ENCODE measurements around the gene SLC22A25.
"Not testable (repeated sequence)": the region's sequence is repeated elsewhere in the genome, so short reads cannot be mapped to it uniquely, and the experiment has no call there.

The SLC22A25 gene

GRCh38 chr11:63243533-63243932, at the start of gene SLC22A25:
Gene SLC22A25 (minus strand): TSS chr11:63243599. CDS start chr11:63229652, 13,947 bp downstream.
- FAIRE-seq: no peak

DNA sequence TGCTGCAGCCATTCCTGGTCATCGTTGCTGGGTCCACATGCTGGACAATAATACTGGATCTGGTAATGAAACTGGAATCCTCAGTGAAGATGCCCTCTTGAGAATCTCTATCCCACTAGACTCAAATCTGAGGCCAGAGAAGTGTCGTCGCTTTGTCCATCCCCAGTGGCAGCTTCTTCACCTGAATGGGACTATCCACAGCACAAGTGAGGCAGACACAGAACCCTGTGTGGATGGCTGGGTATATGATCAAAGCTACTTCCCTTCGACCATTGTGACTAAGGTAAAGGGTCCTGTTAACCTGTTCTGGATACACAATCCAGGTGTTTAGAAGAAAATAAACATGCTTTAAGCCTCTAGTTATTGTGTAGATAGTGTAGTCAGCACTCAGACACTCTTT, 46.9 kb upstream of the SLC22A25 start:
- no peak for FAIRE-seq

DNA sequence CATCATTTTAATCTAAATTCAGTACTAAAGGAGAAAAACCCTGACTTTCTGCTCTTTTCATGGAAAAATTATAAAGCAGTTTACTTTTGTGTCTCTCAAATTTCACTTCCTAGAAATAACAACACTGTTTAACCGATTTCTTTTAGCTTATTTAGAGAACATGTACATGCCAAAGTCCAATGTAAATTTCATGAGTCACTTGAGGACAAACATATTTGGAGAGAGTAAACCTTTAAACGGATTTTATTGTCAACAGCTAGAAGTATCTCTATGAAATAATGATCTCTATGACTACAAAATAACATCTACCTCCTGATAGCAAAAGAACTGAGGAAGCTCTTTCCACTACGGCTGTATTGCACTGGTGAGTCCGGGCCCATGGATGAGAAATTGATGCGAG, 46.3 kb upstream of the SLC22A25 start:
- no peak for FAIRE-seq

DNA sequence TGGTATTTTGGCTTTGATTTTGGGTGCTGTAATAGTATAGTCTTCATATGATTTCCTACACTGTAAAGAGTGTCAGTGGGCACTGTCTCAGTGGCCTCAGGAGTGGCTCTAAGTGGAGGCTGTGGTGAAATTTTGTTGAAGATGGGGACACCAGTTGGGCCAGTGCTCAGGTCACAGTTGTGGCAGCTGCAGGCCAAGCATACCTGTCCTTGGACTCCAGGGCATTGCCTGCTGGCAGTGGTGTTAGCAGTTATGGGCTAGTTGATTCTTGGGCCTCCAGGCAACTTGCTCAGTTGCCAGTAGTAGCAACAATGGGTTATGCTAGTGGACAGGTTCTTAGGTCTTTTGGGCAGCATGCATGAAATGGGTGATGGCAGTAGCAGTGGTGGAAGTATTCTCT, 39.2 kb upstream of the SLC22A25 start:
- no peak for FAIRE-seq

- no peak for FAIRE-seq
Observed at GRCh38 chr11:63280920-63281319, 37.5 kb upstream of the SLC22A25 start.

DNA sequence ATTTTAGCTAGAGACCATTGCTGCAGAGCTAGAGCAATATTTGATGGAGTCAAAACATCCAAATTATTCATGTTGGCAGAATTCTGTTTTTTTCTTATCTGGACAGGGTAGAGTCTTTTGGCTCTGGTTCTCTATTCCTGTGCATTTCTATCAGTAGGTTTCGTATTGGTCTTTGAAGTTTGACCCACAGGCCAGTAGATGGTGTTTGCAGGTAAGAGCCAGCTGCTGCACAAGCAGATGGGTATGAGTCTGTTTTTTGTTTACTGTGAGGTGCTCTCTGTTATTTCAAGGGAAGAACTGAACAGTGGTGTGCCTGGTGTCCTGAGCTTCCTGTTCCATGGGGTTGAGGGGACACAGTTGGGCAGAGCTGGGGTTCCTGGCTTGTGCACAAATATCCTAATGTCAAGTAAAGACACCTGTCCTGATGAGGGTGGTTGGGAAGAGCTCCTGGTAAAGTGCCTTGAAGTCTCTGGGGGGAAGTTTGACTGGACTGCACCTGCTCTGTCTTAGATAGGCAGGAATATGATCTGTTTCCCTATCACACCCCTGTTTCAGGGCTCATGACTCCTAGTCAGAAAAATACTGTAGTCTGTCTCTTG, 34.0 kb upstream of the SLC22A25 start:
- FAIRE-seq: no peak

DNA sequence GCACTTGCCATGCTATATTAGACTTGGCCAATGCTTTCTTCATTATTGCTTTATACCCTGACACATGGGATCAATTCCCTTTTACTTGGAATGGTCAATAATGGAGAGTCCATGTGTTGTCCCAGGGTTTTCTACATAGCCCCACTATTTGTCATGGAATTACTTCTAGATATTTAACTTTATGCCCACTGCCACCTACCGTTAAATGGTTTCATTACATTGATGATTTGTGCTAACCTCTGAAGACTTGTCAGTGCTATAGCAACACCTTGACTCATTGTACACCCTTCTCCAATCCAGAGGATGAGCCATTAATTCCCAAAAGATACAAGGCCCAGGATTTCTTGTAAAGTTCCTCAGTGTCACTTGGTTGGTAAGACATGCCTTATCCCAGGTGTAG, 31.4 kb upstream of the SLC22A25 start:
- FAIRE-seq: no peak

- FAIRE-seq: no peak
Observed at GRCh38 chr11:63273685-63274084, 30.3 kb upstream of the SLC22A25 start.

- no peak for FAIRE-seq
Observed at GRCh38 chr11:63262547-63262946, 19.1 kb upstream of the SLC22A25 start.

GRCh38 chr11:63251312-63251711, 7.9 kb upstream of the SLC22A25 start:
- no peak for FAIRE-seq

DNA sequence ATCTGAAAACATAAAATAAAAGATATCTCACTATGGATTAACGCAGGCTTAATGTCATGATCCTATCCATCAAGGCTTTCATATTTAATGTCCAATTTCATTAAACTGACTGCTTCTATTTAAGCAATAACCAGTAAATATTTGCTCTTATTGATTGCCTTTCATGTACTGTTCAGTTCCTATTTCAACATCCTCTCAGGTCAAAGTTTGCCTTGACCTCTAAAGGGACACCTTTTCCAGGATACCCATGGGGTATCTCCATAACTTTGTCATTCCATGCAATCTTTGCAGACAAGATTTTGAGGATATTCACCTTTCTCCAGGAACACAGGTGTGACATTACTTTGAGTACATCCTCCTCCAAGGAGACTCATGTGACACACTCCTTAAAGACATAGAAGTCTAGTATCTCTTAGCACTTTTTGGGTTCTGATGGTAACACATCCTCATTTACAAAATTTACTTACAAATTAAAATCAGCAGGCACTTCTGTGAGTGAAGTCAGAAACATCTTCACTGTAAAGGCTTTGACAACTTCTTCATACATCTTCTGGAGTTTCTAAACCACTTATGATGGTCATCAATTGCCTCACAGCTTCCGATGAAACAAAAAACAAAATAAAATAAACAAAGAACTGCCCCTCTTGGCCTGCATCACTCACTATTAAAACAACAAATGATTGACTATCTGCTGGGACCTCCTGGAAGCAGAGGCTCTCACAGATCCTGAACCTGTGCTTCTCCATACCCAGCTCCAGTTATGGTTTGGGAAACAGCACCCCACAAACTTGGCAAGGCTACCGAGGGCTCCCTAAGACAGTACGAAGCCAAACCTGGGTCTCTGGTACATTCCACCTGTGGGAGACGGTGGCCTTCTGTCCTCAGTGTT, 7.0 kb upstream of the SLC22A25 start:
- no peak for FAIRE-seq

GRCh38 chr11:63248966-63249365, 5.6 kb upstream of the SLC22A25 start:
- no peak for FAIRE-seq

DNA sequence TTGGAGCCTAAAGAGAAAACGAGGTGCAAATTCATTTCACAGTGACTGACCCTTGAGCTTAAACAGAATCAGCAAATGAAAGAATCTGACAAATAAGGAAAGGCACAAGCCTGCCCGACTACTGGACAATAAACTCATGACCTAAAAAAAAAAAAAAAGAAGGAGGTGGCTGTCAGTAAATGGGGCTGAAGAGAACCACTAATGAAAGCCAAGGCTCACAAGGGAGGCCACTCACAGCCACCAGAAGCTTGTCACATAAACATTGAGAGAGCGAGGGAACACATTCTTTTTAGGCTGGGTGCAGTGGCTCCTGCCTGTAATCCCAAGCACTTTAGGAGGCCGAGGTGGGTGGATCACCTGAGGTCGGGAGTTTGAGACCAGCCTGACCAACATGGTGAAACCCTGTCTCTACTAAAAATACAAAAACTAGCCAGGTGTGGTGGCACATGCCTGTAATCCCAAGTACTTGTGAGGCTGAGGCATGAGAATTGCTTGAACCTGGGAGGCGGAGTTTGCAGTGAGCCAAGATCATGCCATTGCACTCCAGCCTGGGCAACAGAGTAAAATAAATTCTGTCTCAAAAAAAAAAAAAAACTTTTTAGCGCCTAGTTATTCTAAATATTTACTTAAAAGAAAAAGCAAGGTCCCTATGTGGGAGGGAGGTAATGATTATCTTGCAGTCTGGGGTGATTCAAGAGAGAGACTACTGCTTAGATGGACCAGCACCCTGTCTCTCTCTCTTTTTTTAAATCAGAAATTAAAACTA, 4.0 kb upstream of the SLC22A25 start:
- FAIRE-seq: not testable (repeated sequence)

GRCh38 chr11:63246045-63246444, 2.6 kb upstream of the SLC22A25 start:
- FAIRE-seq: no peak

DNA sequence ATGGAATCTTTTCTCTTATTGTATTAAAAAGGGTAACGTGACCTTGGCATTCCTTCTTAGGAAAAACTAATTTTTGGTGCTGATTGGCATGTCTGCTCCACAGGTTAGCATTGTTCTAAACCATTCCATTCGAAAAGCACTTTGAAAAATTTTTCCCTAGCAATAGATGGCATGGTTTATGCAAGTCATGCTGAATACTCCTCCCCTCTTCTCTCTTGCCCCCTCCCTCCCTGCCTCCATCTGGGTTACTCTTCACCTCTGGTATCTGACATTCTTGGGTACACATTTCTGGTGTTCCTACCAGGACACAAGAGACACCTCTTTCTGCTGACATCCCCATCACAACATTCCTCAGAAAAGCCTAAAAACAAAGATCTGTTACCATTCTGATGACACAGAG, 1.5 kb upstream of the SLC22A25 start:
- FAIRE-seq: no peak

DNA sequence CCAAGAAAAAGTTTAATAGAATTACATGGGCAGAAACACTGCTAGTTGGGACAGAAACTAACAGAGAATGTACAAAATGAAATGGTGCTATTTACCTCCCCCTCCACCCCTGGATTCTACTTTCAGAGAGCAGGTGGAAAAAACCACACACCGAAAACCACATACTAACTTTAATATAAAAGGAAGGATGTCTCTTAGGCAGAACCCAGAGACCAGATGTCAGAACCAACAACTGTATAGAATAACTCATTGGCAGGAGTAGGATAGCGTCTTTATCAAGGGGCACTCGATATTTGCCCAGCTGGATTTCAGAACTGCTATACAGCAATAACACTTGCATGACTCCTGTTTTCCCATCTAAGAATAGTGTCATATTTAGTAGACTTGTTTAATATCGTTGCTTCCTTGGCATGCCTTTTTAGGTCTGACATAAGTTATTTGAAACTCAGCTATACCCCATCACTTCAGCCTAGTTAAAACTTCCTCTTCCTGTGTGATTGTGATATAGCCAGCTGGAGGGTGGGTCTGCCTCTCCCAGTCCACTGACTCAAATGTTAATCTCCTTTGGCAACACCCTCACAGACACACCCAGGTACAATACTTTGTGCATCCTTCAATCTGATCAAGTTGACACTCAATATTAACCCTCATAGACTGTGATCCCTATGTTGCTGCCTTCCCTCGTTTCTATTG, 1.2 kb downstream of the SLC22A25 start:
- FAIRE-seq: no peak

GRCh38 chr11:63240791-63241379, 2.5 kb downstream of the SLC22A25 start:
- FAIRE-seq: no peak

DNA sequence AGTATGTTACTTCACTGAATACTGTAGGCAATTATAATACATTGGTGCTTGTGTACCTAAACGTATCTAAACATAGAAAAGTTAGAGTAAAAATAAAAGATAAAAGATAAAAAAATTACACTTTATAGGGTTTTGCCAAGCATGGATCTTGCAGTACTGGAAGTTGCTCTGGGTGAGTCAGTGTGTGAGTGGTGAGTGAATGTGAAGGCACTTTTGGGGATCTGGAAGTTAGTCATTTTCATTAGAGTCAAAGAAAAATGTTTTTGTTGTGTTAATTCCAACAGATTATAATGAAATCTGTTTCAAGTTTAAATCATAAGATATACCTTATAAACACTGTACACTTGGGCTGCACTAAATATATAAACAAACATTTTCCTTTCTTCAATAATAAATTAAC, 3.3 kb downstream of the SLC22A25 start:
- FAIRE-seq: no peak

DNA sequence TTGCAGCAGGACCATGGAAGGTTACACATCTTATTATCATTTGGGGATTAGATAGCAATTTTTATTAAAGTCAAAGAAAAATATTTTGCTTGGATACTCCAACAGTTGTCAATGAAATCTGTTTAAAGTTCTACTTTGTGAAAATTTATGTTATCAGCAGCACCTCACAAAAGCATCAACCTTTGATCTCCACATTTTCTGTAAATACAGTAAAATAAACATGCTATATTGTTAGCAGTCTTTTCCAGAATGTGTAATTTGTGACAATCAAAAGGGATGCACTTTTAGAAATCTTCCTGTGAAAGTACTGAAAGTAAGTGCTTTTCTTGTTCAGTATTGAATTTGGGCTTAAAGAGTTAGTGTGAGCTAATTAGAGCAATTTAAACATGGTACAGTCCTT, 4.1 kb downstream of the SLC22A25 start:
- no peak for FAIRE-seq

- FAIRE-seq: no peak
Observed at GRCh38 chr11:63237413-63237812, 6.0 kb downstream of the SLC22A25 start.

GRCh38 chr11:63235471-63236461, 7.6 kb downstream of the SLC22A25 start:
- not testable (repeated sequence) for FAIRE-seq
